ENCODE measurements around the gene CARM1. TPM values are rescaled to one million over a fixed set of nuclear protein-coding genes. Genes with fewer than 3 reads are reported as not detected.
A peak's percentile ranks its signal among the peaks of the same experiment; 100 is the strongest.

The CARM1 gene
- total and polyA plus RNA-seq, 2 experiments from 2014 or later = 43.3 to 118 TPM

- DNase-seq (ENCODE audit: low spot score) (peak; percentile 100), ATAC-seq (peak; percentile 93)
- Histone ChIP-seq H3K4me1 (ENCODE audit: insufficient read depth) (no peaks in the 10 kb centered on the region), H3F3A (replicated peaks; ENCODE audit: low read depth) (peaks cover 6% of the 10 kb centered on the region; the same call in 1 of the 2 replicates), H3K36me3 (ENCODE audit: insufficient read depth) (0 out of 2 replicates have a peak, but pooled peaks cover 3% of the 10 kb centered on the region), H3K4me3 (peak within 1 kb of the TSS; percentile 66), H3K27me3 (ENCODE audit: insufficient read depth) (peaks cover 6% of the 10 kb centered on the region), H3K27ac (ENCODE audit: low read depth) (peak within 1 kb of the TSS; percentile 98), H4K20me1 (replicated peaks; ENCODE audit: insufficient read depth) (peaks cover 3% of the 10 kb centered on the region; the same call in 1 of the 2 replicates), H2AFZ (peak within 1 kb of the TSS; percentile 48; the same call in 1 of the 2 replicates), H3K4me2 (peak within 1 kb of the TSS; percentile 74), H3K79me2 (replicated peaks; ENCODE audit: insufficient read depth) (no peaks in the 10 kb centered on the region), H3K9me2 (ENCODE audit: insufficient read depth) (peaks cover 6% of the 10 kb centered on the region)
- no peak for TF ChIP-seq EZH2phosphoT487 (IDR thresholded peaks at IDR 0.05; ENCODE audit: unreplicated experiment)
- TF ChIP-seq, protein P1, sequence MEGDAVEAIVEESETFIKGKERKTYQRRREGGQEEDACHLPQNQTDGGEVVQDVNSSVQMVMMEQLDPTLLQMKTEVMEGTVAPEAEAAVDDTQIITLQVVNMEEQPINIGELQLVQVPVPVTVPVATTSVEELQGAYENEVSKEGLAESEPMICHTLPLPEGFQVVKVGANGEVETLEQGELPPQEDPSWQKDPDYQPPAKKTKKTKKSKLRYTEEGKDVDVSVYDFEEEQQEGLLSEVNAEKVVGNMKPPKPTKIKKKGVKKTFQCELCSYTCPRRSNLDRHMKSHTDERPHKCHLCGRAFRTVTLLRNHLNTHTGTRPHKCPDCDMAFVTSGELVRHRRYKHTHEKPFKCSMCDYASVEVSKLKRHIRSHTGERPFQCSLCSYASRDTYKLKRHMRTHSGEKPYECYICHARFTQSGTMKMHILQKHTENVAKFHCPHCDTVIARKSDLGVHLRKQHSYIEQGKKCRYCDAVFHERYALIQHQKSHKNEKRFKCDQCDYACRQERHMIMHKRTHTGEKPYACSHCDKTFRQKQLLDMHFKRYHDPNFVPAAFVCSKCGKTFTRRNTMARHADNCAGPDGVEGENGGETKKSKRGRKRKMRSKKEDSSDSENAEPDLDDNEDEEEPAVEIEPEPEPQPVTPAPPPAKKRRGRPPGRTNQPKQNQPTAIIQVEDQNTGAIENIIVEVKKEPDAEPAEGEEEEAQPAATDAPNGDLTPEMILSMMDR (conservative IDR thresholded peaks at IDR 0.05; ENCODE audit: low read depth in 2 of 2) = peak in 1 of 2 experiments; percentile 25; a peak in 2 of 4 replicates
- peak; percentile 88 for TF ChIP-seq POLR2AphosphoS5 (IDR thresholded peaks at IDR 0.05; ENCODE audit: low read depth)
- no peak for TF ChIP-seq STAT1 (IDR thresholded peaks at IDR 0.05; ENCODE audit: unreplicated experiment)
- H3K4me1 Mint-ChIP-seq = no peaks in the 10 kb centered on the region
- H3K4me3 Mint-ChIP-seq = peak within 1 kb of the TSS; percentile 91
- peaks cover 30% of the 10 kb centered on the region; the same call in 2 of the 3 replicates for H3K36me3 Mint-ChIP-seq (ENCODE audit: low read depth)
- H3K9me3 Mint-ChIP-seq = peaks cover 40% of the 10 kb centered on the region
- peaks cover 20% of the 10 kb centered on the region for H3K27me3 Mint-ChIP-seq (ENCODE audit: insufficient read depth, low read depth, poor library complexity)
- H3K27ac Mint-ChIP-seq = peak within 1 kb of the TSS; percentile 100
These were observed 35.4 kb upstream of the CARM1 start, which contains the start of gene TMED1 for GRCh38 chr19:10835754-10836478. TSS of gene TMED1 (minus strand) at chr19:10836212. CDS start at chr19:10836191, 21 bp downstream.

GRCh38 chr19:10836479-10837330 lies 34.6 kb upstream of the CARM1 start:
- Mint-ChIP-seq H3K4me1 (no peaks in the 10 kb centered on the region), H3K27me3 (ENCODE audit: insufficient read depth, low read depth, poor library complexity) (peaks cover 20% of the 10 kb centered on the region), H3K4me3 (peak overlapping the region; percentile 91), H3K9me3 (peaks cover 40% of the 10 kb centered on the region), H3K36me3 (ENCODE audit: low read depth) (peaks cover 30% of the 10 kb centered on the region; the same call in 2 of the 3 replicates), H3K27ac (peak overlapping the region; percentile 100)
- Histone ChIP-seq H3K79me2 (replicated peaks; ENCODE audit: insufficient read depth) (no peaks in the 10 kb centered on the region), H3K27ac (ENCODE audit: low read depth) (peak overlapping the region; percentile 98), H3K4me1 (ENCODE audit: insufficient read depth) (no peaks in the 10 kb centered on the region), H3F3A (replicated peaks; ENCODE audit: low read depth) (peaks cover 6% of the 10 kb centered on the region; the same call in 1 of the 2 replicates), H3K9me2 (ENCODE audit: insufficient read depth) (peaks cover 6% of the 10 kb centered on the region), H2AFZ (peak overlapping the region; percentile 48; the same call in 1 of the 2 replicates), H3K4me2 (peak overlapping the region; percentile 74), H4K20me1 (replicated peaks; ENCODE audit: insufficient read depth) (peaks cover 3% of the 10 kb centered on the region; the same call in 1 of the 2 replicates), H3K4me3 (peak overlapping the region; percentile 66), H3K36me3 (ENCODE audit: insufficient read depth) (0 out of 2 replicates have a peak, but pooled peaks cover 3% of the 10 kb centered on the region), H3K27me3 (ENCODE audit: insufficient read depth) (peaks cover 6% of the 10 kb centered on the region)
- ATAC-seq (peak; percentile 3), DNase-seq (ENCODE audit: low spot score) (peak; percentile 83)
- TF ChIP-seq, protein P2, sequence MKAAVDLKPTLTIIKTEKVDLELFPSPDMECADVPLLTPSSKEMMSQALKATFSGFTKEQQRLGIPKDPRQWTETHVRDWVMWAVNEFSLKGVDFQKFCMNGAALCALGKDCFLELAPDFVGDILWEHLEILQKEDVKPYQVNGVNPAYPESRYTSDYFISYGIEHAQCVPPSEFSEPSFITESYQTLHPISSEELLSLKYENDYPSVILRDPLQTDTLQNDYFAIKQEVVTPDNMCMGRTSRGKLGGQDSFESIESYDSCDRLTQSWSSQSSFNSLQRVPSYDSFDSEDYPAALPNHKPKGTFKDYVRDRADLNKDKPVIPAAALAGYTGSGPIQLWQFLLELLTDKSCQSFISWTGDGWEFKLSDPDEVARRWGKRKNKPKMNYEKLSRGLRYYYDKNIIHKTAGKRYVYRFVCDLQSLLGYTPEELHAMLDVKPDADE (IDR thresholded peaks at IDR 0.05) = no peak
- TF ChIP-seq, protein P1 (conservative IDR thresholded peaks at IDR 0.05; ENCODE audit: low read depth in 2 of 2) = no peak
- TF ChIP-seq EZH2 (IDR thresholded peaks at IDR 0.05; ENCODE audit: low read depth, unreplicated experiment) (no peak), CREB1 (CRISPR knock-in tag; IDR thresholded peaks at IDR 0.05; ENCODE audit: low read depth) (peak; percentile 62; the same call in 1 of the 2 replicates)
- TF ChIP-seq, protein P3, sequence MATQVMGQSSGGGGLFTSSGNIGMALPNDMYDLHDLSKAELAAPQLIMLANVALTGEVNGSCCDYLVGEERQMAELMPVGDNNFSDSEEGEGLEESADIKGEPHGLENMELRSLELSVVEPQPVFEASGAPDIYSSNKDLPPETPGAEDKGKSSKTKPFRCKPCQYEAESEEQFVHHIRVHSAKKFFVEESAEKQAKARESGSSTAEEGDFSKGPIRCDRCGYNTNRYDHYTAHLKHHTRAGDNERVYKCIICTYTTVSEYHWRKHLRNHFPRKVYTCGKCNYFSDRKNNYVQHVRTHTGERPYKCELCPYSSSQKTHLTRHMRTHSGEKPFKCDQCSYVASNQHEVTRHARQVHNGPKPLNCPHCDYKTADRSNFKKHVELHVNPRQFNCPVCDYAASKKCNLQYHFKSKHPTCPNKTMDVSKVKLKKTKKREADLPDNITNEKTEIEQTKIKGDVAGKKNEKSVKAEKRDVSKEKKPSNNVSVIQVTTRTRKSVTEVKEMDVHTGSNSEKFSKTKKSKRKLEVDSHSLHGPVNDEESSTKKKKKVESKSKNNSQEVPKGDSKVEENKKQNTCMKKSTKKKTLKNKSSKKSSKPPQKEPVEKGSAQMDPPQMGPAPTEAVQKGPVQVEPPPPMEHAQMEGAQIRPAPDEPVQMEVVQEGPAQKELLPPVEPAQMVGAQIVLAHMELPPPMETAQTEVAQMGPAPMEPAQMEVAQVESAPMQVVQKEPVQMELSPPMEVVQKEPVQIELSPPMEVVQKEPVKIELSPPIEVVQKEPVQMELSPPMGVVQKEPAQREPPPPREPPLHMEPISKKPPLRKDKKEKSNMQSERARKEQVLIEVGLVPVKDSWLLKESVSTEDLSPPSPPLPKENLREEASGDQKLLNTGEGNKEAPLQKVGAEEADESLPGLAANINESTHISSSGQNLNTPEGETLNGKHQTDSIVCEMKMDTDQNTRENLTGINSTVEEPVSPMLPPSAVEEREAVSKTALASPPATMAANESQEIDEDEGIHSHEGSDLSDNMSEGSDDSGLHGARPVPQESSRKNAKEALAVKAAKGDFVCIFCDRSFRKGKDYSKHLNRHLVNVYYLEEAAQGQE (IDR thresholded peaks at IDR 0.05; ENCODE audit: unreplicated experiment) = no peak
